ENCODE results near the gene TRIM50.

- no peak for TF ChIP-seq EZH2 (IDR thresholded peaks at IDR 0.05; ENCODE audit: borderline replicate concordance)
- TF ChIP-seq CTCF (IDR thresholded peaks at IDR 0.05; ENCODE audit: poor library complexity), result no peak
- TF ChIP-seq EZH2phosphoT487 (IDR thresholded peaks at IDR 0.05; ENCODE audit: low read depth, severe bottlenecking, unreplicated experiment), result no peak
These were observed 26.3 kb upstream of the TRIM50 start for GRCh38 chr7:73354196-73354595.

Measured in hepatocyte (in vitro differentiated cells).